H1 (cell line): ENCODE data around the gene STX10. TPM values are rescaled to one million over a fixed set of nuclear protein-coding genes. Genes with fewer than 3 reads are reported as not detected.

Source experiments
- CTCF ChIA-PET: fragments of 300-600 bp; sonication (Branson Sonifier 250); formaldehyde crosslinking; loops from one replicate; lab custom pipeline; 2021; ENCODE audit not compliant: partially characterized antibody; lab: Charles Lee
- POLR2A ChIA-PET: fragments of 300-600 bp; sonication (Branson Sonifier 250); formaldehyde crosslinking; loops from one replicate; lab custom pipeline; 2021; ENCODE audit warnings: inconsistent platforms; ENCODE audit not compliant: partially characterized antibody; lab: Charles Lee
- DNase-seq, 2 experiments: peaks; one replicate each; pipeline versions ENCODE4 v3.0.0 to v3.0.0-alpha.2; 2010 to 2022; ENCODE audit warnings: low spot score in 2 of 2, low read depth in 1 of 2, mixed read lengths in 1 of 2
- FAIRE-seq: peaks from 2 replicates; lab custom pipeline; 2011; peaks lifted over from hg19 to GRCh38; lab: Jason Lieb, UNC
- H2AFZ ChIP-seq: 2 replicates; pipeline ENCODE4 v1.8.1; 2012; ENCODE audit warnings: low read length, inconsistent platforms
- H2AK5ac ChIP-seq: 2 replicates; pipeline ENCODE4 v1.6.1; 2013; ENCODE audit warnings: low read depth, low read length
- H2BK120ac ChIP-seq: replicated peaks from 2 replicates; pipeline ENCODE3; 2013; ENCODE audit warnings: low read depth, low read length, inconsistent platforms
- H2BK12ac ChIP-seq: 2 replicates; pipeline ENCODE4 v1.6.1; 2013; ENCODE audit warnings: low read depth, low read length
- H2BK15ac ChIP-seq: 2 replicates; pipeline ENCODE4 v1.6.1; 2013; ENCODE audit warnings: low read length
- H2BK20ac ChIP-seq: 2 replicates; pipeline ENCODE4 v1.6.1; 2013; ENCODE audit warnings: low read length
- H2BK5ac ChIP-seq: 2 replicates; pipeline ENCODE4 v1.6.1; 2013; ENCODE audit warnings: low read depth, low read length
- H3K14ac ChIP-seq: 2 replicates; pipeline ENCODE4 v1.6.1; 2013; ENCODE audit warnings: inconsistent platforms; ENCODE audit not compliant: insufficient read length
- H3K18ac ChIP-seq: 2 replicates; pipeline ENCODE4 v1.6.1; 2013; ENCODE audit warnings: low read length; ENCODE audit errors: extremely low read depth
- H3K23ac ChIP-seq: 2 replicates; pipeline ENCODE4 v1.6.1; 2013; ENCODE audit warnings: inconsistent platforms; ENCODE audit not compliant: insufficient read length
- H3K23me2 ChIP-seq: 2 replicates; pipeline ENCODE4 v1.6.1; 2013; ENCODE audit warnings: low read depth, low read length
- H3K27ac ChIP-seq: 2 replicates; pipeline ENCODE4 v1.6.1; 2011; ENCODE audit warnings: low read depth, low read length, inconsistent platforms
- H3K27me3 ChIP-seq, 4 experiments: replicated peaks in 1 of 4; 1 replicate in 1 of 4; 2 replicates in 3 of 4; pipeline versions ENCODE4 v1.6.1 to v1.8.1; 2011 to 2013; ENCODE audit warnings: low read length in 3 of 4, mild to moderate bottlenecking in 3 of 4, inconsistent platforms in 2 of 4, mixed read lengths in 2 of 4, moderate library complexity in 1 of 4; ENCODE audit not compliant: control insufficient read depth in 3 of 4, insufficient read depth in 3 of 4; ENCODE audit errors: extremely low read depth in 1 of 4
- H3K36me3 ChIP-seq, 4 experiments: 2 replicates each; pipeline versions ENCODE4 v1.6.1 to v1.8.1; 2011 to 2013; ENCODE audit warnings: mild to moderate bottlenecking in 4 of 4, low read length in 3 of 4, moderate library complexity in 2 of 4, control low read depth in 1 of 4, inconsistent platforms in 1 of 4; ENCODE audit not compliant: insufficient read depth in 4 of 4, control insufficient read depth in 2 of 4
- H3K4ac ChIP-seq: replicated peaks from 2 replicates; pipeline ENCODE3; 2013; ENCODE audit warnings: low read length, low read depth, mixed read lengths, inconsistent platforms; ENCODE audit not compliant: insufficient read length
- H3K4me1 ChIP-seq, 4 experiments: replicated peaks in 1 of 4; 1 replicate in 1 of 4; 2 replicates in 3 of 4; pipeline versions ENCODE4 v1.6.1 to v1.8.1; 2011 to 2013; ENCODE audit warnings: low read length in 3 of 4, inconsistent platforms in 2 of 4, mixed read lengths in 1 of 4; ENCODE audit not compliant: insufficient read depth in 4 of 4, control insufficient read depth in 3 of 4
- H3K4me2 ChIP-seq, 2 experiments: 2 replicates each; pipeline versions ENCODE4 v1.6.1 to v1.8.1; 2011 to 2013; ENCODE audit warnings: low read depth in 2 of 2, low read length in 2 of 2, control low read depth in 1 of 2, inconsistent platforms in 1 of 2, mild to moderate bottlenecking in 1 of 2; ENCODE audit not compliant: insufficient read depth in 1 of 2
- H3K4me3 ChIP-seq, 4 experiments: fragments of 200-600, 300-600 bp in 1 of 4; sonication (generic), shearing (Covaris generic), sonication (Bioruptor Twin) in 1 of 4; 2 replicates each; pipeline versions ENCODE4 v1.5.1 to v1.8.1; 2011 to 2016; ENCODE audit warnings: low read length in 4 of 4, low read depth in 3 of 4, control low read depth in 2 of 4, inconsistent platforms in 2 of 4, mild to moderate bottlenecking in 2 of 4, mixed read lengths in 1 of 4, moderate library complexity in 1 of 4; ENCODE audit not compliant: insufficient read depth in 2 of 4; ENCODE audit errors: extremely low read depth in 1 of 4
- H3K56ac ChIP-seq: replicated peaks from 2 replicates; pipeline ENCODE3; 2013; ENCODE audit warnings: low read depth, mild to moderate bottlenecking, mixed read lengths, low read length, inconsistent platforms; ENCODE audit not compliant: insufficient read length
- H3K79me1 ChIP-seq: 2 replicates; pipeline ENCODE4 v1.6.1; 2013; ENCODE audit warnings: low read depth, low read length, control low read depth
- H3K79me2 ChIP-seq, 2 experiments: 2 replicates each; pipeline versions ENCODE4 v1.6.1 to v1.8.1; 2012 to 2013; ENCODE audit warnings: low read length in 2 of 2, mild to moderate bottlenecking in 2 of 2, inconsistent platforms in 1 of 2; ENCODE audit not compliant: insufficient read depth in 2 of 2, control insufficient read depth in 1 of 2
- H3K9ac ChIP-seq, 4 experiments: replicated peaks in 1 of 4; 1 replicate in 1 of 4; 2 replicates in 3 of 4; pipeline versions ENCODE4 v1.6.1 to v1.8.1; 2011 to 2013; ENCODE audit warnings: low read depth in 3 of 4, low read length in 3 of 4, control low read depth in 2 of 4, mild to moderate bottlenecking in 2 of 4, moderate library complexity in 2 of 4, inconsistent platforms in 1 of 4; ENCODE audit errors: extremely low read depth in 1 of 4
- H3K9me3 ChIP-seq, 2 experiments: 2 replicates each; pipeline versions ENCODE4 v1.6.1 to v1.8.1; 2012 to 2013; ENCODE audit warnings: mild to moderate bottlenecking in 2 of 2, moderate library complexity in 2 of 2, control low read depth in 1 of 2, inconsistent platforms in 1 of 2, low read depth in 1 of 2, low read length in 1 of 2, mixed read lengths in 1 of 2; ENCODE audit not compliant: insufficient read depth in 2 of 2
- H4K20me1 ChIP-seq, 2 experiments: replicated peaks in 1 of 2; 2 replicates each; pipeline versions ENCODE3 to v1.8.1; 2011 to 2013; ENCODE audit warnings: inconsistent platforms in 2 of 2, low read length in 2 of 2, mild to moderate bottlenecking in 1 of 2; ENCODE audit not compliant: insufficient read depth in 2 of 2, control insufficient read depth in 1 of 2
- H4K5ac ChIP-seq: 2 replicates; pipeline ENCODE4 v1.6.1; 2013; ENCODE audit warnings: low read length, low read depth, mixed read lengths, inconsistent platforms; ENCODE audit not compliant: insufficient read length
- H4K8ac ChIP-seq: 2 replicates; pipeline ENCODE4 v1.8.0; 2013; ENCODE audit warnings: mild to moderate bottlenecking, moderate library complexity, low read length, inconsistent platforms; ENCODE audit not compliant: insufficient read depth; ENCODE audit errors: extremely low read depth
- H4K91ac ChIP-seq: replicated peaks from 2 replicates; pipeline ENCODE3; 2013; ENCODE audit warnings: low read length, mixed read lengths, inconsistent platforms; ENCODE audit not compliant: insufficient read length
- CBX5 ChIP-seq: fragments of 300-800, 300-1000 bp; sonication (generic); IDR thresholded peaks from 2 replicates; pipeline ENCODE4 v1.7.1; 2016; ENCODE audit warnings: antibody characterized with exemption, low read length, low read depth
- CEBPB ChIP-seq: IDR thresholded peaks from 2 replicates; pipeline ENCODE4 v1.6.1; 2012; ENCODE audit warnings: low read depth, low read length
- E2F6 ChIP-seq: IDR thresholded peaks from 2 replicates; pipeline ENCODE4 v1.6.1; 2012; ENCODE audit warnings: inconsistent platforms
- EGR1 ChIP-seq: IDR thresholded peaks from 2 replicates; pipeline ENCODE4 v1.6.1; 2011; ENCODE audit warnings: low read depth, low read length, borderline replicate concordance
- KDM5A ChIP-seq: fragments of 200-600 bp; IDR thresholded peaks from 2 replicates; pipeline ENCODE4 v1.7.1; 2012; ENCODE audit warnings: mild to moderate bottlenecking, low read length, inconsistent platforms, mixed read lengths
- RNF2 ChIP-seq: fragments of 200-900, 300-1000 bp; sonication (generic); IDR thresholded peaks from 2 replicates; pipeline ENCODE4 v1.7.1; 2016; ENCODE audit warnings: borderline replicate concordance, low read depth, mild to moderate bottlenecking, antibody characterized with exemption, low read length; ENCODE audit not compliant: poor library complexity, severe bottlenecking; ENCODE audit errors: missing control alignments
- SAP30 ChIP-seq: fragments of 300-600 bp; sonication (generic); IDR thresholded peaks from 2 replicates; pipeline ENCODE4 v1.7.1; 2012; ENCODE audit warnings: low read length, moderate library complexity, mild to moderate bottlenecking, inconsistent platforms; ENCODE audit not compliant: insufficient read depth, insufficient replicate concordance
- SIX5 ChIP-seq: IDR thresholded peaks from 2 replicates; pipeline ENCODE4 v1.6.1; 2011; ENCODE audit warnings: mild to moderate bottlenecking, low read depth, low read length
- WGBS, 2 experiments: shearing (Covaris generic) in 1 of 2; methylation state at CpG; one replicate each; pipeline versions ENCODE4 v1.1.6 to v1.1.7; 2013 to 2015; ENCODE audit warnings: low lambda C conversion rate in 2 of 2, mixed read lengths in 2 of 2, inconsistent platforms in 1 of 2, low coverage in 1 of 2, missing lambda C conversion rate in 1 of 2; ENCODE audit not compliant: insufficient replicate concordance in 2 of 2, insufficient coverage in 1 of 2, insufficient read length in 1 of 2; ENCODE audit errors: extremely low coverage in 1 of 2, missing lambda C conversion rate in 1 of 2; 5-methylcytosine and 5-hydroxymethylcytosine counted together
- polyA plus RNA-seq, 7 experiments: library from polyadenylated mRNA; depleted of rRNA in 3 of 7; stranded (reverse) in 5 of 7; unstranded in 2 of 7; fragments of >200 nt in 5 of 7; fragments of 200-250 nt in 2 of 7; gene quantifications; 1 replicate in 5 of 7; 2 replicates in 1 of 7; 4 replicates in 1 of 7; pipeline versions ENCODE4 v1.2.1 to v1.2.3, GENCODE V29; 2011 to 2013; ENCODE audit warnings: missing spikeins in 2 of 7, mixed read lengths in 2 of 7
- total RNA-seq: library from RNA; stranded (reverse); fragmentation: NEBNext Ultra II Directional; extraction: Animal tissue kit (Norgen Biotek cat#: 25700); gene quantifications from 2 replicates; pipeline ENCODE4 v1.2.1, GENCODE V29; 2021

STX10 gene
- total and polyA plus RNA-seq, 2 of the 8 experiments (the other 6 are each of a cell fraction or from before 2014, with no cell fraction given): 53.0 to 80.1 TPM

- H3K9ac ChIP-seq: no peak overlapping the region
- no peak overlapping the region for H3K56ac ChIP-seq
- 88% methylated on average over 10 of the region's 10 CpGs; no CpG with 5 or more reads in 1 of the 2 experiments for WGBS, 2 experiments
- H2AK5ac ChIP-seq: no peak overlapping the region
- no peak overlapping the region for H4K8ac ChIP-seq
- CTCF ChIA-PET: interaction anchor here (0.6 to 1.9 kb wide), 3 partner anchors 10 to 45 kb away, joined by 3 to 4 read pairs (median 4); no protein-coding TSS in a partner anchor
- no peaks in the 10 kb centered on the region; the same call in 1 of the 2 replicates for H3K23me2 ChIP-seq
- no peak overlapping the region for H2BK20ac ChIP-seq
- H3K18ac ChIP-seq: no peak overlapping the region
- H3K4me3 ChIP-seq: no peak overlapping the region
- H3K79me1 ChIP-seq: peaks cover 12% of the 10 kb centered on the region
- no peak overlapping the region for H3K4ac ChIP-seq
- no peaks in the 10 kb centered on the region for H3K9me3 ChIP-seq
- H2AFZ ChIP-seq: no peak overlapping the region
- no peak overlapping the region for H3K27ac ChIP-seq
- no peak overlapping the region for H2BK15ac ChIP-seq
- H4K20me1 ChIP-seq: peaks cover 23 to 36% of the 10 kb centered on the region in 2 experiments
- H3K4me1 ChIP-seq: peaks cover 0 to 8% (median 4%) of the 10 kb centered on the region in 4 experiments; a peak in 3 of 7 replicates
- H4K5ac ChIP-seq: no peak overlapping the region
- TF ChIP-seq EGR1 (no peak), CBX5 (no peak), CEBPB (0 out of 2 replicates have a peak, but pooled peaks have one; percentile 5), KDM5A (no peak), SIX5 (no peak), RNF2 (no peak), E2F6 (no peak), SAP30 (no peak)
- H3K27me3 ChIP-seq: no peaks in the 10 kb centered on the region
- no peak overlapping the region for H3K14ac ChIP-seq
- POLR2A ChIA-PET: interaction anchor here (0.8 to 14.8 kb wide), 8 partner anchors 9 to 42 kb away, joined by 3 to 228 read pairs (median 5); partner anchors contain the start of genes IER2, NACC1, STX10 and TRMT1
- no peak overlapping the region for H2BK120ac ChIP-seq
- FAIRE-seq (no peak), DNase-seq (no peak)
- H3K79me2 ChIP-seq: peaks cover 0 to 13% of the 10 kb centered on the region in 2 experiments; a peak in 2 of 4 replicates
- H2BK12ac ChIP-seq: no peak overlapping the region
- H3K23ac ChIP-seq: no peak overlapping the region
- H4K91ac ChIP-seq: no peak overlapping the region
- H2BK5ac ChIP-seq: no peak overlapping the region
- H3K36me3 ChIP-seq: peaks cover 7 to 54% (median 37%) of the 10 kb centered on the region in 4 experiments
- H3K4me2 ChIP-seq: no peak overlapping the region
These were observed 11.3 kb downstream of the STX10 start for GRCh38 chr19:13138916-13139198.
